ENCODE measurements around the gene PRR5L.

DNA sequence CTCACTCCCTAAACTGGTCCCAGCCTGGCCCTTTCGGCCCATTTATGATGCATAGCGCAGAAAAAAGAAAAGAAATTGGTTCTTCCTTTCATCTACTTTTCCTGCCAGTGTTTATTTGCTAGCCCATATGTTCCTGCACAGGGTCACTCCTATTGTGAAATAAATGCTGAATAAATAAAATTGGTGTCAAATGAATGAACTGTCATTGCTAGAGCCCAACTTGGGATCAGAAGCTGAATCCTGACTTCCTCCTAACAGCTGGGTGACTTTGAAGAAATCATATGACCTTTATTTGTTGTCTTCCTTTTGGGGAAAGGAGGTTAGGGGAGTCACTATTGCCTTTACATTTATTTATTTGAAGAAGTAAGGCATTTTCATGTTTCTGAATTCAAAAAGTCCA, 92.0 kb downstream of the PRR5L start:
- TF ChIP-seq, protein P1, sequence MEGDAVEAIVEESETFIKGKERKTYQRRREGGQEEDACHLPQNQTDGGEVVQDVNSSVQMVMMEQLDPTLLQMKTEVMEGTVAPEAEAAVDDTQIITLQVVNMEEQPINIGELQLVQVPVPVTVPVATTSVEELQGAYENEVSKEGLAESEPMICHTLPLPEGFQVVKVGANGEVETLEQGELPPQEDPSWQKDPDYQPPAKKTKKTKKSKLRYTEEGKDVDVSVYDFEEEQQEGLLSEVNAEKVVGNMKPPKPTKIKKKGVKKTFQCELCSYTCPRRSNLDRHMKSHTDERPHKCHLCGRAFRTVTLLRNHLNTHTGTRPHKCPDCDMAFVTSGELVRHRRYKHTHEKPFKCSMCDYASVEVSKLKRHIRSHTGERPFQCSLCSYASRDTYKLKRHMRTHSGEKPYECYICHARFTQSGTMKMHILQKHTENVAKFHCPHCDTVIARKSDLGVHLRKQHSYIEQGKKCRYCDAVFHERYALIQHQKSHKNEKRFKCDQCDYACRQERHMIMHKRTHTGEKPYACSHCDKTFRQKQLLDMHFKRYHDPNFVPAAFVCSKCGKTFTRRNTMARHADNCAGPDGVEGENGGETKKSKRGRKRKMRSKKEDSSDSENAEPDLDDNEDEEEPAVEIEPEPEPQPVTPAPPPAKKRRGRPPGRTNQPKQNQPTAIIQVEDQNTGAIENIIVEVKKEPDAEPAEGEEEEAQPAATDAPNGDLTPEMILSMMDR (IDR thresholded peaks at IDR 0.05): no peak
- no peak for TF ChIP-seq POLR2A (IDR thresholded peaks at IDR 0.05)

All from tibial nerve (tissue), 3 donors.